ENCODE results near the gene SEL1L3.

The SEL1L3 gene

DNA sequence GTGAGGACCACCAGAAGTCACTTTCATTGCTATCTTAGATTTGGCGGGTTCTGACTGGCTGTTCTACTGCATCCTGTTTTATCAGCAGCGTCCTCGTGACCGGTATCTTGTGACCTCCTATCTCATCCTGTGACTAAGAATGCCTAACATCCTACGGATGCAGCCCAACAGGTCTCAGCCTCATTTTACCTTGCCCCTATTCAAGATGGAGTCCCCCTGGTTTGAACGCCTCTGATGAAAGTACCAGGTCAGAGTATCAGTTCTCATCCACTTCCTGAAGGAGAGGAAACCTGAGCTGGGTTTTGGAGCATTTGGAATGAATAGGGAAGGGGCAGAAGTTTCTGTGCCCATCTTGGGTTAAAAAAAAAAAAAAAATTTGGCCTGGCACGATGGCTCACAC is 136.9 kb downstream of the SEL1L3 start:
- POLR2A ChIA-PET = no interaction called here
- H3K4me3 ChIP-seq (ENCODE audit: low read depth, low read length) = no peak overlapping the region
- H3K9me3 ChIP-seq (ENCODE audit: control insufficient read depth, insufficient read depth, low read depth, low read length) = no peaks in the 10 kb centered on the region
- CTCF ChIA-PET = no interaction called here
- H3K4me1 ChIP-seq (ENCODE audit: control insufficient read depth, insufficient read depth, low read length) = no peaks in the 10 kb centered on the region
- H3K36me3 ChIP-seq (ENCODE audit: control insufficient read depth in 2 of 2, insufficient read depth in 1 of 2, low read length in 2 of 2) = no peaks in the 10 kb centered on the region
- no peak for TF ChIP-seq KLF10 (tag by site-specific recombination; IDR thresholded peaks at IDR 0.05)
- TF ChIP-seq, protein P1, sequence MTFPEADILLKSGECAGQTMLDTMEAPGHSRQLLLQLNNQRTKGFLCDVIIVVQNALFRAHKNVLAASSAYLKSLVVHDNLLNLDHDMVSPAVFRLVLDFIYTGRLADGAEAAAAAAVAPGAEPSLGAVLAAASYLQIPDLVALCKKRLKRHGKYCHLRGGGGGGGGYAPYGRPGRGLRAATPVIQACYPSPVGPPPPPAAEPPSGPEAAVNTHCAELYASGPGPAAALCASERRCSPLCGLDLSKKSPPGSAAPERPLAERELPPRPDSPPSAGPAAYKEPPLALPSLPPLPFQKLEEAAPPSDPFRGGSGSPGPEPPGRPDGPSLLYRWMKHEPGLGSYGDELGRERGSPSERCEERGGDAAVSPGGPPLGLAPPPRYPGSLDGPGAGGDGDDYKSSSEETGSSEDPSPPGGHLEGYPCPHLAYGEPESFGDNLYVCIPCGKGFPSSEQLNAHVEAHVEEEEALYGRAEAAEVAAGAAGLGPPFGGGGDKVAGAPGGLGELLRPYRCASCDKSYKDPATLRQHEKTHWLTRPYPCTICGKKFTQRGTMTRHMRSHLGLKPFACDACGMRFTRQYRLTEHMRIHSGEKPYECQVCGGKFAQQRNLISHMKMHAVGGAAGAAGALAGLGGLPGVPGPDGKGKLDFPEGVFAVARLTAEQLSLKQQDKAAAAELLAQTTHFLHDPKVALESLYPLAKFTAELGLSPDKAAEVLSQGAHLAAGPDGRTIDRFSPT (tag by site-specific recombination; IDR thresholded peaks at IDR 0.05) = no peak
- H3K27ac ChIP-seq (ENCODE audit: extremely low read depth, low read depth, low read length) = no peak overlapping the region

DNA sequence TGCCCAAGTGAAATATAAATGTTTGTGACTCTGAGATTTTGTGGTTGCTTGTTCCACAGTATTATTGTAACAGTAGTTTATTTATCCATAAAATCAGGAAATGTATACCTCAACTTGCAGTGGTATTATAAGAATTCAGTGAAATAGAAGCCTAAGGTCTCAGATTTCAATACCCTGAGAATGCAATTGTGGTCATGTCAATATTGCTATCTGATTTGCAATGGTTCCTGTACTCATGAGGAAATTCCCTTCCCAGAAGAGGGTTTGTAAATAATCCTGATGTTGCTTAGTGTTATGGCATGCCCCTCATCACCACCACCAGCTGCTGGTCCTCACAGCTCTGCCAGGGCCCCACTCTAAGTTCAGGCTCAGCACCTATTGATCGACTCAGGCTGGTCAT is 139.4 kb downstream of the SEL1L3 start:
- H3K36me3 ChIP-seq (ENCODE audit: control insufficient read depth in 2 of 2, insufficient read depth in 1 of 2, low read length in 2 of 2) = no peaks in the 10 kb centered on the region
- H3K4me1 ChIP-seq (ENCODE audit: control insufficient read depth, insufficient read depth, low read length) = no peaks in the 10 kb centered on the region
- ChIA-PET CTCF (no interaction called here), POLR2A (no interaction called here)
- no peak overlapping the region for H3K27ac ChIP-seq (ENCODE audit: extremely low read depth, low read depth, low read length)
- TF ChIP-seq, protein P2, sequence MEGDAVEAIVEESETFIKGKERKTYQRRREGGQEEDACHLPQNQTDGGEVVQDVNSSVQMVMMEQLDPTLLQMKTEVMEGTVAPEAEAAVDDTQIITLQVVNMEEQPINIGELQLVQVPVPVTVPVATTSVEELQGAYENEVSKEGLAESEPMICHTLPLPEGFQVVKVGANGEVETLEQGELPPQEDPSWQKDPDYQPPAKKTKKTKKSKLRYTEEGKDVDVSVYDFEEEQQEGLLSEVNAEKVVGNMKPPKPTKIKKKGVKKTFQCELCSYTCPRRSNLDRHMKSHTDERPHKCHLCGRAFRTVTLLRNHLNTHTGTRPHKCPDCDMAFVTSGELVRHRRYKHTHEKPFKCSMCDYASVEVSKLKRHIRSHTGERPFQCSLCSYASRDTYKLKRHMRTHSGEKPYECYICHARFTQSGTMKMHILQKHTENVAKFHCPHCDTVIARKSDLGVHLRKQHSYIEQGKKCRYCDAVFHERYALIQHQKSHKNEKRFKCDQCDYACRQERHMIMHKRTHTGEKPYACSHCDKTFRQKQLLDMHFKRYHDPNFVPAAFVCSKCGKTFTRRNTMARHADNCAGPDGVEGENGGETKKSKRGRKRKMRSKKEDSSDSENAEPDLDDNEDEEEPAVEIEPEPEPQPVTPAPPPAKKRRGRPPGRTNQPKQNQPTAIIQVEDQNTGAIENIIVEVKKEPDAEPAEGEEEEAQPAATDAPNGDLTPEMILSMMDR (tag by site-specific recombination; IDR thresholded peaks at IDR 0.05) = no peak
- TF ChIP-seq, protein P3, sequence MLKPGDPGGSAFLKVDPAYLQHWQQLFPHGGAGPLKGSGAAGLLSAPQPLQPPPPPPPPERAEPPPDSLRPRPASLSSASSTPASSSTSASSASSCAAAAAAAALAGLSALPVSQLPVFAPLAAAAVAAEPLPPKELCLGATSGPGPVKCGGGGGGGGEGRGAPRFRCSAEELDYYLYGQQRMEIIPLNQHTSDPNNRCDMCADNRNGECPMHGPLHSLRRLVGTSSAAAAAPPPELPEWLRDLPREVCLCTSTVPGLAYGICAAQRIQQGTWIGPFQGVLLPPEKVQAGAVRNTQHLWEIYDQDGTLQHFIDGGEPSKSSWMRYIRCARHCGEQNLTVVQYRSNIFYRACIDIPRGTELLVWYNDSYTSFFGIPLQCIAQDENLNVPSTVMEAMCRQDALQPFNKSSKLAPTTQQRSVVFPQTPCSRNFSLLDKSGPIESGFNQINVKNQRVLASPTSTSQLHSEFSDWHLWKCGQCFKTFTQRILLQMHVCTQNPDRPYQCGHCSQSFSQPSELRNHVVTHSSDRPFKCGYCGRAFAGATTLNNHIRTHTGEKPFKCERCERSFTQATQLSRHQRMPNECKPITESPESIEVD (tag by site-specific recombination; IDR thresholded peaks at IDR 0.05) = 0 out of 2 replicates have a peak, but pooled peaks have one; percentile 8
- H3K9me3 ChIP-seq (ENCODE audit: control insufficient read depth, insufficient read depth, low read depth, low read length) = no peaks in the 10 kb centered on the region
- H3K4me3 ChIP-seq (ENCODE audit: low read depth, low read length) = no peak overlapping the region

DNA sequence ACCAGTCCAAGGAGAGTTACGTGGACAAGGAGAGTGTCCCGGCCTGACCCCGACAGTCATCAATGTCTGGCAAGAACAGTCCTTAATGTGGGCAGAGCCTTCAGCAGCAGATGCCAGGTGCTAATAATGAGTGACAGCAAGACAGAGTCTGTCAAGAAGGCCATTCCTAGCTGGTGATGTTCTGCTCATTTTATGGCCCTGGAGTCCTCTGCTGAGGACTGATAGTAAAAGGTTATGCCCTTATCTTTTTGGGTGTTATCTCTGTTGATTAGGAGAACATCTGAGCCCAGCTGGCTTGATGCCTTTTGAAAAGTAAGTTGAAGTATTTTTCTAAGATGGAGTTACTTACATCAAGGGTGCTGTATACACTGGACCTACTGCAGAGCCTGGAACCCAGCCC is 139.8 kb downstream of the SEL1L3 start:
- POLR2A ChIA-PET = no interaction called here
- CTCF ChIA-PET = no interaction called here
- Histone ChIP-seq H3K4me3 (ENCODE audit: low read depth, low read length) (no peak overlapping the region), H3K27ac (ENCODE audit: extremely low read depth, low read depth, low read length) (no peak overlapping the region), H3K36me3 (ENCODE audit: control insufficient read depth in 2 of 2, insufficient read depth in 1 of 2, low read length in 2 of 2) (no peaks in the 10 kb centered on the region), H3K4me1 (ENCODE audit: control insufficient read depth, insufficient read depth, low read length) (no peaks in the 10 kb centered on the region), H3K9me3 (ENCODE audit: control insufficient read depth, insufficient read depth, low read depth, low read length) (no peaks in the 10 kb centered on the region)
- TF ChIP-seq GLIS1 (tag by site-specific recombination; IDR thresholded peaks at IDR 0.05) (no peak), ZNF530 (tag by site-specific recombination; IDR thresholded peaks at IDR 0.05; ENCODE audit: low read depth) (no peak), ZNF211 (tag by site-specific recombination; IDR thresholded peaks at IDR 0.05; ENCODE audit: low read depth) (no peak), ZNF558 (tag by site-specific recombination; IDR thresholded peaks at IDR 0.05) (no peak)
- TF ChIP-seq, protein P4, sequence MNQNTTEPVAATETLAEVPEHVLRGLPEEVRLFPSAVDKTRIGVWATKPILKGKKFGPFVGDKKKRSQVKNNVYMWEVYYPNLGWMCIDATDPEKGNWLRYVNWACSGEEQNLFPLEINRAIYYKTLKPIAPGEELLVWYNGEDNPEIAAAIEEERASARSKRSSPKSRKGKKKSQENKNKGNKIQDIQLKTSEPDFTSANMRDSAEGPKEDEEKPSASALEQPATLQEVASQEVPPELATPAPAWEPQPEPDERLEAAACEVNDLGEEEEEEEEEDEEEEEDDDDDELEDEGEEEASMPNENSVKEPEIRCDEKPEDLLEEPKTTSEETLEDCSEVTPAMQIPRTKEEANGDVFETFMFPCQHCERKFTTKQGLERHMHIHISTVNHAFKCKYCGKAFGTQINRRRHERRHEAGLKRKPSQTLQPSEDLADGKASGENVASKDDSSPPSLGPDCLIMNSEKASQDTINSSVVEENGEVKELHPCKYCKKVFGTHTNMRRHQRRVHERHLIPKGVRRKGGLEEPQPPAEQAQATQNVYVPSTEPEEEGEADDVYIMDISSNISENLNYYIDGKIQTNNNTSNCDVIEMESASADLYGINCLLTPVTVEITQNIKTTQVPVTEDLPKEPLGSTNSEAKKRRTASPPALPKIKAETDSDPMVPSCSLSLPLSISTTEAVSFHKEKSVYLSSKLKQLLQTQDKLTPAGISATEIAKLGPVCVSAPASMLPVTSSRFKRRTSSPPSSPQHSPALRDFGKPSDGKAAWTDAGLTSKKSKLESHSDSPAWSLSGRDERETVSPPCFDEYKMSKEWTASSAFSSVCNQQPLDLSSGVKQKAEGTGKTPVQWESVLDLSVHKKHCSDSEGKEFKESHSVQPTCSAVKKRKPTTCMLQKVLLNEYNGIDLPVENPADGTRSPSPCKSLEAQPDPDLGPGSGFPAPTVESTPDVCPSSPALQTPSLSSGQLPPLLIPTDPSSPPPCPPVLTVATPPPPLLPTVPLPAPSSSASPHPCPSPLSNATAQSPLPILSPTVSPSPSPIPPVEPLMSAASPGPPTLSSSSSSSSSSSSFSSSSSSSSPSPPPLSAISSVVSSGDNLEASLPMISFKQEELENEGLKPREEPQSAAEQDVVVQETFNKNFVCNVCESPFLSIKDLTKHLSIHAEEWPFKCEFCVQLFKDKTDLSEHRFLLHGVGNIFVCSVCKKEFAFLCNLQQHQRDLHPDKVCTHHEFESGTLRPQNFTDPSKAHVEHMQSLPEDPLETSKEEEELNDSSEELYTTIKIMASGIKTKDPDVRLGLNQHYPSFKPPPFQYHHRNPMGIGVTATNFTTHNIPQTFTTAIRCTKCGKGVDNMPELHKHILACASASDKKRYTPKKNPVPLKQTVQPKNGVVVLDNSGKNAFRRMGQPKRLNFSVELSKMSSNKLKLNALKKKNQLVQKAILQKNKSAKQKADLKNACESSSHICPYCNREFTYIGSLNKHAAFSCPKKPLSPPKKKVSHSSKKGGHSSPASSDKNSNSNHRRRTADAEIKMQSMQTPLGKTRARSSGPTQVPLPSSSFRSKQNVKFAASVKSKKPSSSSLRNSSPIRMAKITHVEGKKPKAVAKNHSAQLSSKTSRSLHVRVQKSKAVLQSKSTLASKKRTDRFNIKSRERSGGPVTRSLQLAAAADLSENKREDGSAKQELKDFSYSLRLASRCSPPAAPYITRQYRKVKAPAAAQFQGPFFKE (tag by site-specific recombination; IDR thresholded peaks at IDR 0.05; ENCODE audit: borderline replicate concordance) = no peak
- TF ChIP-seq, protein P5, sequence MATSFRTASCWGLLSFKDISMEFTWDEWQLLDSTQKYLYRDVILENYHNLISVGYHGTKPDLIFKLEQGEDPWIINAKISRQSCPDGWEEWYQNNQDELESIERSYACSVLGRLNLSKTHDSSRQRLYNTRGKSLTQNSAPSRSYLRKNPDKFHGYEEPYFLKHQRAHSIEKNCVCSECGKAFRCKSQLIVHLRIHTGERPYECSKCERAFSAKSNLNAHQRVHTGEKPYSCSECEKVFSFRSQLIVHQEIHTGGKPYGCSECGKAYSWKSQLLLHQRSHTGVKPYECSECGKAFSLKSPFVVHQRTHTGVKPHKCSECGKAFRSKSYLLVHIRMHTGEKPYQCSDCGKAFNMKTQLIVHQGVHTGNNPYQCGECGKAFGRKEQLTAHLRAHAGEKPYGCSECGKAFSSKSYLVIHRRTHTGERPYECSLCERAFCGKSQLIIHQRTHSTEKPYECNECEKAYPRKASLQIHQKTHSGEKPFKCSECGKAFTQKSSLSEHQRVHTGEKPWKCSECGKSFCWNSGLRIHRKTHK (tag by site-specific recombination; IDR thresholded peaks at IDR 0.05) = no peak
